Psoas muscle (tissue), 8 donors: Measurements from ENCODE around the gene GRID2IP. TPM values are rescaled to one million over a fixed set of nuclear protein-coding genes. Genes with fewer than 3 reads are reported as not detected.

Experiments
- ATAC-seq, 4 donors: fragments of 200-7000 bp; cut with Tn5 transposase; one replicate each; pipeline ENCODE4 v1.9.1; 2020; ENCODE audit warnings: moderate library complexity in 3 of 4, mild to moderate bottlenecking in 2 of 4
- DNase-seq, 2 donors: peaks; one replicate each; pipeline ENCODE4 v3.0.0-alpha.2; 2020
- H3K27ac ChIP-seq: fragments of 200-600 bp; one replicate; pipeline ENCODE4 v1.8.0; 2022
- H3K27me3 ChIP-seq, 3 donors: fragments of 200-600 bp in 1 of 3; one replicate each; pipeline versions ENCODE4 v1.6.1 to v1.8.0; 2013 to 2022; ENCODE audit warnings: low read length in 2 of 3, mild to moderate bottlenecking in 2 of 3, moderate library complexity in 1 of 3; ENCODE audit not compliant: insufficient read depth in 3 of 3
- H3K36me3 ChIP-seq, 2 donors: fragments of 200-600 bp in 1 of 2; one replicate each; pipeline versions ENCODE4 v1.6.1 to v1.8.0; 2013 to 2022; ENCODE audit warnings: low read depth in 1 of 2, mild to moderate bottlenecking in 1 of 2, moderate library complexity in 1 of 2; ENCODE audit not compliant: insufficient read depth in 1 of 2
- H3K4me1 ChIP-seq: fragments of 200-600 bp; one replicate; pipeline ENCODE4 v1.8.0; 2022
- H3K4me3 ChIP-seq: fragments of 200-600 bp; one replicate; pipeline ENCODE4 v1.8.0; 2022; ENCODE audit warnings: mild to moderate bottlenecking
- H3K9me3 ChIP-seq: fragments of 200-600 bp; one replicate; pipeline ENCODE4 v1.8.0; 2022
- WGBS, 3 donors: extraction: QIAGEN DNeasy Blood & Tissue Kit; methylation state at CpG; one replicate each; pipeline versions ENCODE4 v1.1.6 to v1.1.7; 2013; 5-methylcytosine and 5-hydroxymethylcytosine counted together
- intact Hi-C, 2 donors: fragments of 100-400 bp; cut with DNase I; formaldehyde crosslinking; loops; one replicate each; pipeline versions ENCODE4 v1.11.0 to v1.14.2; 2022
- polyA plus RNA-seq, 3 donors: library from polyadenylated mRNA; stranded (reverse); fragments of 200-250 nt; gene quantifications; one replicate each; pipeline ENCODE4 v1.2.3, GENCODE V29; 2013
- total RNA-seq, 4 donors: library from RNA; stranded (reverse); fragmentation: NEBNext Ultra II Directional in 2 of 4; extraction: Animal tissue kit (Norgen Biotek cat#: 25700) in 2 of 4; gene quantifications; one replicate each; pipeline versions ENCODE4 v1.2.1 to v1.2.4, GENCODE V29; 2021 to 2023
- TF ChIP-seq, protein P1 (sequence below): fragments of 200-600 bp; IDR thresholded peaks from one replicate; pipeline ENCODE4 v1.8.0; 2022; ENCODE audit warnings: antibody characterized with exemption
- donor health status: healthy with polysubstance abuse.
- donor health status: DM: no; HTN: no; CAD: no; lungs with moderate emphysema.
- donor health status: Bipolar disorder and iron deficiency.
- donor health status: healthy.
- donor health status: DM: yes; HTN: yes; CAD: no.
- donor health status: DM: no; HTN: no; CAD: no.
- donor health status: DM: no; HTN: no; CAD: no.
- donor health status: DM: yes; HTN: yes; CAD: no.

GRID2IP gene
- total and polyA plus RNA-seq, 7 donors: 0.01 to 0.06 (median 0.03) TPM; not detected in 4

DNA sequence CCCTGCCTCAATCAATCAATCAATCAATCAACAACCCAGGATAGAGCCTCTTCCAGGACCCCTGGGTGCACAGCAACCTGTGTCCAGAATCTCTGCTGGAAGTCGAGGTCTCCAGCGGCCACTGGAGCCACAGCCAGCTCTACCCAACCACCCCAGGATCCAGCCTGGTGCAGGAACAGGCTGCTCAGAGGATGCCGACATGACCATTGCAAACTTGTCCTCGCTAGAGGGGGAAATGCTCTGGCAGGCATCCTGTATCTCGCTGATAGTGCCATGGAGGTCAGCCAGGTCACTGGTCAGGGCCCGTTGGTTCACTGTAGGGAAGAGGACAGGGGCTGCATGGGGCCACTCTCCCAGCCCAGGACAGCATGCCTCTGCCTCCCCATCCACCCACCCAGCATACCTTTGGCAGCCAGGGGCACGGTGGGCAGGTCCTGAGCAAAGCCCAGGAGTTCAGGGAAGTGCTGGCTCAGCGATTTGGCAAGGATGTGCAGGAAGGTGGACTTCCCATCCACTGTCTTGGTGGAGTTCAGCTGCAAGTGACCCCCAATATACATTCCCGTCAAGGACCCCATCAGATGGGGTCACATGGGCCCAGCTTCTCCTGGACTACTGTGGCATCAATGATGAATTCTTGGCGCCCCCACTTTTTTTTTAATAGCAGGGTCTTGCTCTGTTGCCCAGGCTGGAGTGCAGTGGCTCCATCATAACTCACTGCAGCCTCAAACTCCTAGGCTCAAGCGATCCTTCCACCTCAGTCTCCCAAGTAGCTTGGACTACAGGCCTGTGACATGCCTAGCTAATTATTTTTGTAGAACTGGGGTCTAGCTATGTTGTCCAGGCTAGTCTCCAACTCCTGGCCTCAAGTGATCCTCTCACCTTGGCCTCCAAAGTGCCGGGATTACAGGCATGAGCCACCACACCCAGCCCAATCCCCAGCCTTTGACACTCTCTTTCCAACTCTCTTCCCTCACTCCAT, 49.4 kb downstream of the GRID2IP start:
- Histone ChIP-seq H3K4me3 (no peak overlapping the region), H3K27ac (no peak overlapping the region), H3K4me1 (peaks cover 9% of the 10 kb centered on the region), H3K27me3 (no peaks in the 10 kb centered on the region), H3K36me3 (no peaks in the 10 kb centered on the region), H3K9me3 (no peaks in the 10 kb centered on the region)
- DNase-seq: no peak
- intact Hi-C loops: no loop called here
- no peak for ATAC-seq
- WGBS, 3 donors: 85 to 86% (median 85%) methylated on average over 12 of the region's 12 CpGs
- TF ChIP-seq, protein P1, sequence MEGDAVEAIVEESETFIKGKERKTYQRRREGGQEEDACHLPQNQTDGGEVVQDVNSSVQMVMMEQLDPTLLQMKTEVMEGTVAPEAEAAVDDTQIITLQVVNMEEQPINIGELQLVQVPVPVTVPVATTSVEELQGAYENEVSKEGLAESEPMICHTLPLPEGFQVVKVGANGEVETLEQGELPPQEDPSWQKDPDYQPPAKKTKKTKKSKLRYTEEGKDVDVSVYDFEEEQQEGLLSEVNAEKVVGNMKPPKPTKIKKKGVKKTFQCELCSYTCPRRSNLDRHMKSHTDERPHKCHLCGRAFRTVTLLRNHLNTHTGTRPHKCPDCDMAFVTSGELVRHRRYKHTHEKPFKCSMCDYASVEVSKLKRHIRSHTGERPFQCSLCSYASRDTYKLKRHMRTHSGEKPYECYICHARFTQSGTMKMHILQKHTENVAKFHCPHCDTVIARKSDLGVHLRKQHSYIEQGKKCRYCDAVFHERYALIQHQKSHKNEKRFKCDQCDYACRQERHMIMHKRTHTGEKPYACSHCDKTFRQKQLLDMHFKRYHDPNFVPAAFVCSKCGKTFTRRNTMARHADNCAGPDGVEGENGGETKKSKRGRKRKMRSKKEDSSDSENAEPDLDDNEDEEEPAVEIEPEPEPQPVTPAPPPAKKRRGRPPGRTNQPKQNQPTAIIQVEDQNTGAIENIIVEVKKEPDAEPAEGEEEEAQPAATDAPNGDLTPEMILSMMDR: no peak

DNA sequence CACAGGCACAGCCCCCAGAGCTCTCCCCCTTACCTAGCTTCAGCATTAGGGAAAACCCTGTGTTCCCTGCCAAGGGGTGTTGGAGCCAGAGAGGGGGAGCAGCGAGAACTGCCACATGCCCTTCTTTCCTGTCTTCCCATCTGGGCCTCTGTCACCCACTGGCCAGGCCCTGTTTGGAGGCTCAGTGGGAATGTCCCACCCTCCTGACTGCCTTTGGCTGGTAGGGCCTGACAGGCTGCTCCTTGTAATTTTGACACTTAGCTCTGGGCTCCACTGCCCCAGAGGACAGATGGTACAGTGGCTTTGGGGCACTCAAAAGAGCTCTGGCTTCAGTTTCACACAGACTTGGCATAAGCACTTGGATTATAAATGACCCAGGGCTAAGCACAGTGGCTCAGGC, 50.6 kb downstream of the GRID2IP start:
- H3K4me3 ChIP-seq: no peak overlapping the region
- 50 to 88% (median 77%) methylated on average over 1 of the region's 1 CpG for WGBS, 3 donors
- DNase-seq: no peak
- no peak for ATAC-seq
- H3K36me3 ChIP-seq: no peaks in the 10 kb centered on the region
- peaks cover 9% of the 10 kb centered on the region for H3K4me1 ChIP-seq
- H3K27me3 ChIP-seq: no peaks in the 10 kb centered on the region
- no peaks in the 10 kb centered on the region for H3K9me3 ChIP-seq
- no peak overlapping the region for H3K27ac ChIP-seq
- TF ChIP-seq, protein P1: no peak
- intact Hi-C loops: no loop called here

DNA sequence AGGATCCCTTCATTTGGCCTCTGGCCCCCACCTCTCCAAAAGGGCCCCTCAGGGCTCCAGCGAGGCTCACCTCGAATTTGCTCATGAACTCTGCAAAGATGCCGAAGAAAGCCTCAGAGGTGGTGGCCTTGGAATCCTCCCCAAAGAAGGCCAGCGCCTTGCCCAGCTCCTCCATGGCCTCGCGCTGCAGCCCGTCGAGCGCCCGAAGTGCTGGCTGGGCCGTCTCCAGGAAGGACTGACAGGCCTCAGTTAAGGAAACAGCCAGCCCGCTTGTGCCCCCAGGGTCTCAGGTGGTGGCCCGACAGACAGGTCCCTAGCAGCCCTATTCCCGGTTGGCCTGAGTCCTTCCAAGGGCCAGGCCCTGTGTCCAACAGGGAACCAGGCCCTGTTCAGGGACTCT, 53.3 kb downstream of the GRID2IP start:
- H3K4me3 ChIP-seq: no peak overlapping the region
- TF ChIP-seq, protein P1: no peak
- intact Hi-C loops: no loop called here

DNA sequence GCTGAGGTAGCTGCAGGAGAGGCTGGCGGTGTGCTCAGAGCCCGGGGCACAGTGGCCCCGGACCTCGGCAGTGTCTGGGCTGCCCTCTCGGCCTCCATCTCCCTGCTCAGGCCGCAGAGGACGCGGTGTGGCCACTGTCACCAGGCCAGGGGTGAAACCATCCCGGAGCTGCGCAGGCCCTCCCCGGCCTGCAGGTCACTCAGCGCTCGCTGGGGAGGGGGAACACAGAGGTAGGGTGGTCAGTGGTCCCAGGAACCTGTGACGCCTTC, 53.7 kb downstream of the GRID2IP start:
- DNase-seq (no peak), ATAC-seq (no peak)
- 83 to 92% (median 90%) methylated on average over 9 to 14 of the region's 14 CpGs for WGBS, 3 donors
- H3K4me1 ChIP-seq: no peaks in the 10 kb centered on the region
- intact Hi-C loops: no loop called here
- no peaks in the 10 kb centered on the region for H3K36me3 ChIP-seq
- no peak overlapping the region for H3K27ac ChIP-seq
- no peak overlapping the region for H3K4me3 ChIP-seq
- TF ChIP-seq, protein P1: no peak
- H3K27me3 ChIP-seq: no peaks in the 10 kb centered on the region
- no peaks in the 10 kb centered on the region for H3K9me3 ChIP-seq

More for the DNA sequence above, 53.3 kb downstream of the GRID2IP start:
- Histone ChIP-seq H3K4me1 (peaks cover under 1% of the 10 kb centered on the region), H3K9me3 (no peaks in the 10 kb centered on the region), H3K36me3 (no peaks in the 10 kb centered on the region), H3K27ac (no peak overlapping the region), H3K27me3 (no peaks in the 10 kb centered on the region)
- 86 to 87% (median 87%) methylated on average over 14 of the region's 14 CpGs for WGBS, 3 donors
- DNase-seq: no peak
- no peak for ATAC-seq
